Astrocyte (in vitro differentiated cells and primary cell): ENCODE measurements around the gene TBC1D9B. TPM values are rescaled to one million over a fixed set of nuclear protein-coding genes. Genes with fewer than 3 reads are reported as not detected.

Experiments
- DNase-seq: peaks from one replicate; pipeline ENCODE4 v3.0.0-alpha.2; 2010; ENCODE audit warnings: low read depth
- FAIRE-seq: peaks from 2 replicates; lab custom pipeline; 2011; peaks lifted over from hg19 to GRCh38; lab: Jason Lieb, UNC
- H2AFZ ChIP-seq: 2 replicates; pipeline ENCODE4 v1.6.0; 2012; ENCODE audit warnings: low read depth, low read length, inconsistent platforms
- H3K27ac ChIP-seq: 2 replicates; pipeline ENCODE4 v1.5.1; 2011; ENCODE audit warnings: low read depth, low read length, inconsistent platforms
- H3K27me3 ChIP-seq: 2 replicates; pipeline ENCODE4 v1.6.0; 2011; ENCODE audit warnings: low read length, inconsistent platforms; ENCODE audit not compliant: insufficient read depth
- H3K36me3 ChIP-seq: 2 replicates; pipeline ENCODE4 v1.5.1; 2011; ENCODE audit warnings: low read length, inconsistent platforms; ENCODE audit not compliant: insufficient read depth
- H3K4me1 ChIP-seq: 2 replicates; pipeline ENCODE4 v1.5.1; 2011; ENCODE audit warnings: low read length, inconsistent platforms; ENCODE audit not compliant: insufficient read depth
- H3K4me2 ChIP-seq: 2 replicates; pipeline ENCODE4 v1.6.0; 2012; ENCODE audit warnings: low read length, inconsistent platforms
- H3K4me3 ChIP-seq: 2 replicates; pipeline ENCODE4 v1.5.1; 2011; ENCODE audit warnings: low read depth, mild to moderate bottlenecking, low read length, inconsistent platforms; ENCODE audit not compliant: insufficient read depth
- H3K79me2 ChIP-seq: 2 replicates; pipeline ENCODE4 v1.6.0; 2012; ENCODE audit warnings: mild to moderate bottlenecking, low read length, inconsistent platforms; ENCODE audit not compliant: insufficient read depth
- H3K9ac ChIP-seq: 2 replicates; pipeline ENCODE4 v1.6.0; 2012; ENCODE audit warnings: mild to moderate bottlenecking, low read length, inconsistent platforms
- H3K9me3 ChIP-seq: 2 replicates; pipeline ENCODE4 v1.5.1; 2012; ENCODE audit warnings: low read depth, mild to moderate bottlenecking, low read length, inconsistent platforms; ENCODE audit not compliant: insufficient read depth
- H4K20me1 ChIP-seq: 2 replicates; pipeline ENCODE4 v1.6.0; 2012; ENCODE audit warnings: low read length, inconsistent platforms; ENCODE audit not compliant: insufficient read depth
- H3K27ac Mint-ChIP-seq: one replicate; pipeline ENCODE4 v1.8.0; 2021; ENCODE audit warnings: mild to moderate bottlenecking, mixed read lengths; ENCODE audit not compliant: unreplicated experiment
- H3K27me3 Mint-ChIP-seq: one replicate; pipeline ENCODE4 v1.8.0; 2021; ENCODE audit warnings: low read depth, mixed read lengths; ENCODE audit not compliant: unreplicated experiment
- H3K36me3 Mint-ChIP-seq: one replicate; pipeline ENCODE4 v1.8.0; 2021; ENCODE audit warnings: low read depth, mixed read lengths; ENCODE audit not compliant: unreplicated experiment
- H3K4me1 Mint-ChIP-seq: one replicate; pipeline ENCODE4 v1.8.0; 2021; ENCODE audit warnings: low read depth, mixed read lengths; ENCODE audit not compliant: unreplicated experiment
- H3K4me3 Mint-ChIP-seq: one replicate; pipeline ENCODE4 v1.8.0; 2021; ENCODE audit warnings: mild to moderate bottlenecking, moderate library complexity, mixed read lengths; ENCODE audit not compliant: unreplicated experiment
- H3K9me3 Mint-ChIP-seq: one replicate; pipeline ENCODE4 v1.8.0; 2021; ENCODE audit warnings: mild to moderate bottlenecking, mixed read lengths; ENCODE audit not compliant: unreplicated experiment
- CTCF ChIP-seq: IDR thresholded peaks from 2 replicates; pipeline ENCODE4 v1.5.1; 2011; ENCODE audit warnings: low read depth, mild to moderate bottlenecking, inconsistent platforms, low read length, moderate library complexity; ENCODE audit not compliant: insufficient read depth
- EZH2 ChIP-seq: IDR thresholded peaks from 2 replicates; pipeline ENCODE4 v1.6.1; 2012; ENCODE audit warnings: mild to moderate bottlenecking, low read length, inconsistent platforms; ENCODE audit not compliant: insufficient read depth
- total RNA-seq: library from RNA; stranded (reverse); gene quantifications from 2 replicates; pipeline ENCODE4 v1.2.1, GENCODE V29; 2021

The TBC1D9B gene
- total RNA-seq, 1 donor from 2014 or later = 89.9 TPM

DNA sequence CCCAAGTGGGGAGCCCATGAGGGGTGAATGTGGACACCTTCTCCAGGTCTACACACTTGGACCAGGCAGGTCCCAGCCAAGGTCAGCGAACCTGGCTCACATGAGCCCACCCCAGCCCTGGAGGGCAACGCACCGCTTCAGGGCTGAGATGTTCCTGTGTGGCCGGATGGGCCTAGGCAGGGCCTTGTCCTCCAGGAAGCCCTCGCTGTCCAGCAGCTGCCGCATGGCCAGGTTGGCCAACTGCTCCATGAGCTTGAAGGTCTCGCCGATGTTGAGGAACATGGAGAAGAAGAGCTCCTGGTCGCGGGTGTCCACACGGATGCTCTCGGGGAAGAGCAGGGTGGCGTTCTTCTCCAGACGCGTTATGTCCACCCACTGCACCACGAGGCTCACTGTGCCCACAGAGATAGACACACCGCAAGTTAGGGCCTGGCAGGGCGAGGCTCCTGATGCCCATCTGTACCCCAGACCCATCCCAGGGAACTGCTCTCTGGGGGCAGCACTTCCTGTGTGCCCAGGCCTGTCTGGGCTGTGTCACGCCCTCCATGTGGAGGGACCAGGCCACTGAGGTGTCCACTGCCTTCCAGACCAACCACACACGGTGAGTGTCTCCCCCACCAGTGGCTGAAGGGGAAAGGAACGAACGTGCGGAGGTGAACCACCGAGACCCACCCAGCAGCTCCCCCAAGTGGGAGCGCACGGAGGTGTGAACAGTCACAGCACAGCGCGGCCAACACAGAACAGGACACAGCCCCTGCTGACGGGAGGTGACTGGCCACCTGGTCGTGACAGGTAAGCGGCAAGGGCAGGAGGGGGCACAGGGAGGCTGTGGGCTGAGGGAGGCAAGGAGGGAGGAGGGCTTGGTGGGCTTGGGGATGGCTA lies 14.4 kb downstream of the TBC1D9B start:
- Mint-ChIP-seq H3K36me3 (peaks cover 35% of the 10 kb centered on the region), H3K9me3 (no peaks in the 10 kb centered on the region), H3K4me1 (no peaks in the 10 kb centered on the region), H3K4me3 (no peak overlapping the region), H3K27ac (no peak overlapping the region), H3K27me3 (no peaks in the 10 kb centered on the region)
- TF ChIP-seq CTCF (no peak), EZH2 (no peak)
- Histone ChIP-seq H3K79me2 (no peaks in the 10 kb centered on the region), H3K9me3 (no peaks in the 10 kb centered on the region), H3K9ac (no peak overlapping the region), H3K36me3 (peaks cover 23% of the 10 kb centered on the region), H2AFZ (no peak overlapping the region), H3K27me3 (no peaks in the 10 kb centered on the region), H3K4me2 (no peak overlapping the region), H3K27ac (no peak overlapping the region), H4K20me1 (peaks cover 7% of the 10 kb centered on the region), H3K4me1 (no peaks in the 10 kb centered on the region), H3K4me3 (no peak overlapping the region)
- FAIRE-seq (no peak), DNase-seq (no peak)

DNA sequence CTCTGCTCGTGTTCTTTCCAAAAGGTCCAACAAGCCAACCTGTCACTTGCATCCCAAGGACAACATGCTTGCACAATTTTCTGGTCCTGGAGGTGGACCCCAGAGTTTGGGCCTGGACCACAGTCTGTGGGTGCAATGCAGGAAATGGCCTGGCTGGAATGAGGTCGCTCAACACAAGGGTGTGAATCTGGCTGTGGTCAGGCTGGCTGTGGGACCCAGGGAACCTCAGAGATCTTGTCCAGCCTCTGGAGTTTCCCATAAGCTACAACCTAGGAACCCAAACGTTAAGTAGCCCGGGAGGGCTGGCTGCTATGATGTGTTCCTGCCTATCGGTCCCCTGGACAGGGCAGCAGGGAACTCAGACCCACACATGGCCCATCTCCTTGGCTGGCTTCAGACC lies 15.4 kb downstream of the TBC1D9B start:
- Histone ChIP-seq H3K27ac (no peak overlapping the region), H3K4me3 (no peak overlapping the region), H3K4me1 (no peaks in the 10 kb centered on the region), H3K27me3 (no peaks in the 10 kb centered on the region), H4K20me1 (peaks cover 8% of the 10 kb centered on the region), H3K4me2 (no peak overlapping the region), H3K9me3 (no peaks in the 10 kb centered on the region), H3K36me3 (peaks cover 21% of the 10 kb centered on the region), H2AFZ (no peak overlapping the region), H3K9ac (no peak overlapping the region), H3K79me2 (no peaks in the 10 kb centered on the region)
- DNase-seq (no peak), FAIRE-seq (no peak)
- no peaks in the 10 kb centered on the region for H3K27me3 Mint-ChIP-seq
- H3K4me1 Mint-ChIP-seq = no peaks in the 10 kb centered on the region
- peaks cover 36% of the 10 kb centered on the region for H3K36me3 Mint-ChIP-seq
- TF ChIP-seq EZH2 = no peak
- no peak overlapping the region for H3K27ac Mint-ChIP-seq
- no peak overlapping the region for H3K4me3 Mint-ChIP-seq
- H3K9me3 Mint-ChIP-seq = no peaks in the 10 kb centered on the region

DNA sequence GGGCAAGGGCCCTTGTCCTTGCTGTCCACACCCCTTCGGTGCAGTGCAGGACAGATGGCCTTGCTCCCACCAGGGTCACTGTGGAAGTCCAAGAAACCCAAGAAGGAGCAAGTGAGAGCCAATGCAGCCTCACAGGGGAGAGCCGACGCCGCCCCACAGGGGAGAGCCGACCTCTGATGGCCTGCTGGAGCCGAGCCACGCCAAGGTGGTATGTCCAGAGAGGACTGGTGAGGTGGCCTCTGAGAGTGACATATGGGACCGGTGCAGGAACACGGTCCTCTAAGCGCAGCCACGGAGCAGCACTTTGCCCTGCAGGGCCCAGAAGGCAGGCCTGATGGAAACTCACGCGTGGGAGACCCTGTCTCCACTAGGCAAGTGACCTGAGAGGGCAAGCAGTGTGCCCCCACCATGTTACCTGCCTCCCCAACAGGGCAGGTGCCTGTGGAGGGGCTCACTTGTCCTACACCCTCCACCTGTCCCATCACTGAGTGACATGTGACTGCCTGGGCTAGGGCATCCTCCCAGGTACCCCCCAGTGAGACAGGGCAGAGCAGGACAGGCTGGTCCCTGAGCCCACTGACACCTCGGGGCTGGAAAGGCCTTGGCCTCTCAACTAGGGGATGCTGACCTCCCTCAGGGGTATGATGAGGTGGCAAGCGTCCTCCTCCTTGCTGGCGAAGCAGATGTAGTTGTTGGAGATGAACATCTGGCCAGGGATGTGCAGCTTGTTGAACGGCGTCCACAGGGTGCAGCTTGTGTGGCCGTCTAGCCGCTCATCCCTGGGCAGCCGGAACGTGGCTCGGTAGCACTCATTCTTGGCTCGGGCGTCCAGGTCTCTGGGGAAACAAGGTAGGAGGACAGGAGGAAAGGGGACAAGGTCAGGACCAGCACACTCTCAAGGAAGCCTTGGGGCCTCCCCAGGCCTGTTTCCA lies 16.7 kb downstream of the TBC1D9B start:
- Histone ChIP-seq H3K36me3 (peaks cover 33% of the 10 kb centered on the region), H3K4me1 (no peaks in the 10 kb centered on the region)
- no peak for FAIRE-seq

More for the DNA sequence above, 16.7 kb downstream of the TBC1D9B start:
- TF ChIP-seq EZH2 = no peak
- TF ChIP-seq CTCF = no peak
- H3K9ac ChIP-seq = no peak overlapping the region
- peaks cover 11% of the 10 kb centered on the region for H4K20me1 ChIP-seq
- no peak overlapping the region for H2AFZ ChIP-seq
- H3K4me3 ChIP-seq = no peak overlapping the region
- H3K9me3 ChIP-seq = no peaks in the 10 kb centered on the region
- H3K27me3 Mint-ChIP-seq = no peaks in the 10 kb centered on the region
- no peak overlapping the region for H3K27ac ChIP-seq
- no peaks in the 10 kb centered on the region for H3K4me1 Mint-ChIP-seq
- no peaks in the 10 kb centered on the region for H3K9me3 Mint-ChIP-seq
- DNase-seq = no peak
- no peak overlapping the region for H3K27ac Mint-ChIP-seq
- peaks cover 49% of the 10 kb centered on the region for H3K36me3 Mint-ChIP-seq
- no peak overlapping the region for H3K4me2 ChIP-seq
- no peaks in the 10 kb centered on the region for H3K27me3 ChIP-seq
- H3K4me3 Mint-ChIP-seq = no peak overlapping the region
- no peaks in the 10 kb centered on the region for H3K79me2 ChIP-seq
